ENCODE measurements around the gene CAMK1. TPM values are rescaled to one million over a fixed set of nuclear protein-coding genes. Genes with fewer than 3 reads are reported as not detected.

The CAMK1 gene
- total and polyA plus RNA-seq, 2 of the 4 experiments (the other 2 are of a cell fraction): 33.3 to 36.4 TPM

DNA sequence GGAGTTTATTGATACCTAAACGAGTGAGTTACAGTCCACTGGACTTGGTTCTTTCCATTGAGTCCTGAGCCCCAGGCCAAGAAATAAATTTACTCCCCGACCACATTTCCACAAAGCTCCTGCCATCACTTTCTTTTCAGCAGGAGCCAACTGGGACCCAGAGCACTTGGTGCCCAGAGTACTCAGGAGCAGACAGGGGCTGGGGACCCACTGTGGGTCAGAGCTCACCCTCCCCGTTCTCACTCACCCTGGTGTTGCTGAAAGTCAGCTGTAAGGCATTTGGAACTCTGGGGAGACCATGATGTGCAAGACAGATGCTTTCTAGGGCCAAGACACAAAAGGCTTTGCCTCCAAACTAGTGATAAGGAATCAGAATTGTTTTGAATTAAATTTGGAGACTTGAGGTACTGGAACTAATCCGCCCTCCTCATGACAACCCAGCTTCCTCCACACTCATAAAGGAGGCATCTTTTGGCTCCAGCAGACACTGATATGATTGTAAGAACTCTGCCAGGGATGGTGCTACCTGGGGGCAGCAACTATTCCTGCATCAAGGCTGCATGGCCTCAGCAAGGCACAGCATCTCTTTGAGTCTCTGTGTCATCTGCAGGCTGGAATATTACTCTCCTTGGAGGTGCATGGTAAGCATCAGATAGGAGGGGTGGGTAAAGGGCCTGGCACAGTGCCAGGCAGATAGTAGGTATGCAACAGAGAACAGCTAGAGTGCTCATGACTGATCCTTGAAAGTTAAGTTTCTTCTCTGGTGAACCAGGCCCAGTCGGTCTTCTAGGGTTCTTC lies 7.3 kb upstream of the CAMK1 start:
- BruUV-seq (replicated peaks): no TSS peak
- H4K8ac ChIP-seq (ENCODE audit: low read depth in 2 of 2, low read length in 2 of 2): no peak overlapping the region
- H3K4ac ChIP-seq (ENCODE audit: low read depth, low read length): no peak overlapping the region
- no peak overlapping the region for H2BK5ac ChIP-seq (ENCODE audit: low read depth, low read length, poor library complexity, severe bottlenecking)
- H3K9me3 ChIP-seq (ENCODE audit: control insufficient read depth, insufficient read depth, low read length): no peaks in the 10 kb centered on the region
- no peak overlapping the region for H3K14ac ChIP-seq (replicated peaks; ENCODE audit: low read depth, low read length)
- no peak overlapping the region for H3K9ac ChIP-seq (ENCODE audit: low read depth, low read length)
- H2AK9ac ChIP-seq (replicated peaks; ENCODE audit: low read depth, low read length, poor library complexity): no peak overlapping the region
- ATAC-seq (ENCODE audit: low read depth): no peak
- TF ChIP-seq RCOR1 (IDR thresholded peaks at IDR 0.05; ENCODE audit: insufficient replicate concordance, low read length) (no peak), MXI1 (IDR thresholded peaks at IDR 0.05; ENCODE audit: borderline replicate concordance, low read depth, low read length) (no peak), RFX5 (IDR thresholded peaks at IDR 0.05; ENCODE audit: low read depth, low read length) (no peak), CHD1 (IDR thresholded peaks at IDR 0.05; ENCODE audit: low read depth, low read length) (no peak), BHLHE40 (IDR thresholded peaks at IDR 0.05; ENCODE audit: low read depth, low read length) (no peak), CEBPB (IDR thresholded peaks at IDR 0.05; ENCODE audit: low read depth, low read length) (no peak), MAZ (IDR thresholded peaks at IDR 0.05; ENCODE audit: borderline replicate concordance, low read depth, low read length) (no peak), SMC3 (IDR thresholded peaks at IDR 0.05; ENCODE audit: low read depth, low read length) (no peak), FOS (IDR thresholded peaks at IDR 0.05; ENCODE audit: low read depth, low read length) (no peak), ELK1 (IDR thresholded peaks at IDR 0.05; ENCODE audit: borderline replicate concordance, low read depth, low read length) (no peak), RAD21 (IDR thresholded peaks at IDR 0.05; ENCODE audit: low read length) (no peak), MAFK (IDR thresholded peaks at IDR 0.05; ENCODE audit: low read depth, low read length) (no peak), NFE2L2 (IDR thresholded peaks at IDR 0.05; ENCODE audit: low read depth, low read length) (no peak), POLR2A (IDR thresholded peaks at IDR 0.05; ENCODE audit: low read depth, low read length) (no peak)
- TF ChIP-seq, protein P1, sequence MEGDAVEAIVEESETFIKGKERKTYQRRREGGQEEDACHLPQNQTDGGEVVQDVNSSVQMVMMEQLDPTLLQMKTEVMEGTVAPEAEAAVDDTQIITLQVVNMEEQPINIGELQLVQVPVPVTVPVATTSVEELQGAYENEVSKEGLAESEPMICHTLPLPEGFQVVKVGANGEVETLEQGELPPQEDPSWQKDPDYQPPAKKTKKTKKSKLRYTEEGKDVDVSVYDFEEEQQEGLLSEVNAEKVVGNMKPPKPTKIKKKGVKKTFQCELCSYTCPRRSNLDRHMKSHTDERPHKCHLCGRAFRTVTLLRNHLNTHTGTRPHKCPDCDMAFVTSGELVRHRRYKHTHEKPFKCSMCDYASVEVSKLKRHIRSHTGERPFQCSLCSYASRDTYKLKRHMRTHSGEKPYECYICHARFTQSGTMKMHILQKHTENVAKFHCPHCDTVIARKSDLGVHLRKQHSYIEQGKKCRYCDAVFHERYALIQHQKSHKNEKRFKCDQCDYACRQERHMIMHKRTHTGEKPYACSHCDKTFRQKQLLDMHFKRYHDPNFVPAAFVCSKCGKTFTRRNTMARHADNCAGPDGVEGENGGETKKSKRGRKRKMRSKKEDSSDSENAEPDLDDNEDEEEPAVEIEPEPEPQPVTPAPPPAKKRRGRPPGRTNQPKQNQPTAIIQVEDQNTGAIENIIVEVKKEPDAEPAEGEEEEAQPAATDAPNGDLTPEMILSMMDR (conservative IDR thresholded peaks at IDR 0.05; ENCODE audit: low read depth, low read length): no peak
- TF ChIP-seq, protein P2, sequence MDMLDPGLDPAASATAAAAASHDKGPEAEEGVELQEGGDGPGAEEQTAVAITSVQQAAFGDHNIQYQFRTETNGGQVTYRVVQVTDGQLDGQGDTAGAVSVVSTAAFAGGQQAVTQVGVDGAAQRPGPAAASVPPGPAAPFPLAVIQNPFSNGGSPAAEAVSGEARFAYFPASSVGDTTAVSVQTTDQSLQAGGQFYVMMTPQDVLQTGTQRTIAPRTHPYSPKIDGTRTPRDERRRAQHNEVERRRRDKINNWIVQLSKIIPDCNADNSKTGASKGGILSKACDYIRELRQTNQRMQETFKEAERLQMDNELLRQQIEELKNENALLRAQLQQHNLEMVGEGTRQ (IDR thresholded peaks at IDR 0.05; ENCODE audit: low read depth, low read length): no peak
- H3K27me3 ChIP-seq (ENCODE audit: control insufficient read depth, insufficient read depth, low read length): no peaks in the 10 kb centered on the region
- H3K36me3 ChIP-seq (ENCODE audit: control insufficient read depth, insufficient read depth, low read length): peaks cover 18% of the 10 kb centered on the region
- no peak overlapping the region for H3K27ac ChIP-seq (ENCODE audit: insufficient read depth, low read length)
- dilution Hi-C loops (cut with HindIII; ENCODE audit: low sequenced_read_pairs, unreplicated experiment) (no loop called here), in situ Hi-C loops (cut with MboI; ENCODE audit: low sequenced_read_pairs) (no loop called here), intact Hi-C loops (cut with micrococcal nuclease) (no loop called here)
- no peak overlapping the region for H2BK20ac ChIP-seq (ENCODE audit: low read depth, low read length)
- no peak overlapping the region for H3K18ac ChIP-seq (ENCODE audit: low read depth, low read length)
- H4K20me1 ChIP-seq (ENCODE audit: insufficient read depth, low read length): no peaks in the 10 kb centered on the region
- H3K4me1 ChIP-seq (ENCODE audit: control insufficient read depth, insufficient read depth, low read length): peaks cover 3% of the 10 kb centered on the region
- CTCF ChIA-PET: no interaction called here
- H3K4me3 ChIP-seq (ENCODE audit: insufficient read depth, low read depth, low read length): no peak overlapping the region
- H4K91ac ChIP-seq (ENCODE audit: insufficient read depth, low read depth, low read length): no peak overlapping the region
- H3K23ac ChIP-seq (ENCODE audit: low read depth, low read length): no peak overlapping the region
- H4K5ac ChIP-seq (ENCODE audit: low read depth, low read length): no peak overlapping the region
- no CpG with 5 or more reads among the region's 5 CpGs for WGBS, 2 experiments (ENCODE audit: extremely low coverage in 2 of 2, insufficient read length in 1 of 2)
- H2AFZ ChIP-seq (replicated peaks; ENCODE audit: low read length, poor library complexity): no peak overlapping the region
- H2BK15ac ChIP-seq (ENCODE audit: low read depth, low read length): no peak overlapping the region
- no peak overlapping the region for H2BK120ac ChIP-seq (ENCODE audit: low read depth, low read length)
- POLR2A ChIA-PET (ENCODE audit: unreplicated experiment): no interaction called here
- no peak overlapping the region for H3K56ac ChIP-seq (ENCODE audit: extremely low read depth, insufficient read depth, low read length)
- no peak for DNase-seq
- peaks cover 0 to 3% of the 10 kb centered on the region in 2 experiments; a peak in 2 of 4 replicates for H3K79me1 ChIP-seq (ENCODE audit: low read depth in 1 of 2, low read length in 2 of 2)
- H3K4me2 ChIP-seq (ENCODE audit: low read depth, low read length): no peak overlapping the region
- peaks cover 9% of the 10 kb centered on the region; the same call in 1 of the 2 replicates for H3K9me1 ChIP-seq (ENCODE audit: insufficient read depth, low read length)
- no peak overlapping the region for H2AK5ac ChIP-seq (ENCODE audit: low read depth, low read length)

All from IMR-90 (cell line).